OCI-LY7 (cell line): ENCODE measurements around the gene CEP63. TPM values are rescaled to one million over a fixed set of nuclear protein-coding genes. Genes with fewer than 3 reads are reported as not detected.

ENCODE experiments used
- BruUV-seq: library from RNA; stranded (reverse); fragments of 400-500 nt; replicated peaks from 2 replicates; lab custom pipeline; 2021; lab: Mats Ljungman, UMichigan
- CTCF ChIA-PET: fragments of 300-600 bp; sonication (Branson Sonifier 250); formaldehyde crosslinking; loops from one replicate; lab custom pipeline; 2022; ENCODE audit warnings: antibody characterized with exemption; ENCODE audit not compliant: unreplicated experiment; lab: Charles Lee
- POLR2A ChIA-PET: fragments of 300-600 bp; sonication (Branson Sonifier 250); formaldehyde crosslinking; loops from one replicate; lab custom pipeline; 2022; ENCODE audit warnings: antibody characterized with exemption; lab: Charles Lee
- DNase-seq: peaks from one replicate; pipeline ENCODE4 v3.0.0-alpha.2; 2015; ENCODE audit warnings: low spot score
- H2AFZ ChIP-seq: fragments of 200-600 bp; sonication (generic), shearing (Covaris generic); 2 replicates; pipeline ENCODE4 v1.6.1; 2014; ENCODE audit warnings: mild to moderate bottlenecking, antibody characterized with exemption, low read length, moderate library complexity
- H3K27ac ChIP-seq: fragments of 200-600 bp; sonication (generic); 2 replicates; pipeline ENCODE4 v1.5.1; 2014; ENCODE audit warnings: mixed run types, low read depth, mild to moderate bottlenecking, moderate library complexity, low read length, inconsistent platforms; ENCODE audit not compliant: poor library complexity, severe bottlenecking
- H3K36me3 ChIP-seq: fragments of 200-600 bp; sonication (generic); 2 replicates; pipeline ENCODE4 v1.6.1; 2014; ENCODE audit warnings: mild to moderate bottlenecking, antibody characterized with exemption, low read length, moderate library complexity, mixed read lengths; ENCODE audit not compliant: insufficient read depth
- H3K4me1 ChIP-seq: fragments of 200-600 bp; sonication (generic); 2 replicates; pipeline ENCODE4 v1.5.1; 2014; ENCODE audit warnings: mild to moderate bottlenecking, low read length; ENCODE audit not compliant: insufficient read depth, poor library complexity, severe bottlenecking
- H3K4me2 ChIP-seq: fragments of 200-600 bp; sonication (generic); 2 replicates; pipeline ENCODE4 v1.6.1; 2014; ENCODE audit warnings: mild to moderate bottlenecking, low read length
- H3K4me3 ChIP-seq: fragments of 200-600 bp; sonication (generic); 2 replicates; pipeline ENCODE4 v1.5.1; 2014; ENCODE audit warnings: mild to moderate bottlenecking, low read depth, low read length; ENCODE audit not compliant: poor library complexity, severe bottlenecking
- H3K79me2 ChIP-seq: fragments of 200-600 bp; sonication (generic); 2 replicates; pipeline ENCODE4 v1.6.1; 2016; ENCODE audit warnings: low read depth, mild to moderate bottlenecking, low read length, moderate library complexity, mixed read lengths; ENCODE audit not compliant: insufficient read depth
- H3K9me2 ChIP-seq: fragments of 200-600 bp; sonication (generic); 2 replicates; pipeline ENCODE4 v1.6.1; 2016; ENCODE audit warnings: mild to moderate bottlenecking, low read length, mixed read lengths; ENCODE audit not compliant: insufficient read depth
- H3K9me3 ChIP-seq: fragments of 200-600 bp; sonication (generic); 2 replicates; pipeline ENCODE4 v1.6.1; 2014; ENCODE audit warnings: mild to moderate bottlenecking, mixed run types, low read length, mixed read lengths
- H4K20me1 ChIP-seq: fragments of 200-600 bp; sonication (generic); 2 replicates; pipeline ENCODE4 v1.6.1; 2014; ENCODE audit warnings: mild to moderate bottlenecking, antibody characterized with exemption, low read length, moderate library complexity, mixed read lengths; ENCODE audit not compliant: insufficient read depth
- CTCF ChIP-seq: fragments of 200-600 bp; sonication (generic); conservative IDR thresholded peaks from 2 replicates; pipeline ENCODE4 v1.5.1; 2014; ENCODE audit warnings: mild to moderate bottlenecking, antibody characterized with exemption, low read length, moderate library complexity, mixed read lengths
- EZH2phosphoT487 ChIP-seq: fragments of 200-600 bp; sonication (generic); IDR thresholded peaks from 2 replicates; pipeline ENCODE4 v1.6.1; 2018; ENCODE audit warnings: low read depth, borderline replicate concordance, mild to moderate bottlenecking, mixed run types, antibody characterized with exemption, low read length, moderate library complexity, mixed read lengths
- intact Hi-C: fragments of 100-400 bp; cut with micrococcal nuclease; formaldehyde crosslinking; loops from one replicate; pipeline ENCODE4 v1.10.0; 2022; ENCODE audit not compliant: unreplicated experiment
- total RNA-seq, 2 experiments: library from RNA; depleted of rRNA in 1 of 2; stranded (reverse); fragments of >200 nt in 1 of 2; shearing (Covaris generic) in 1 of 2; gene quantifications; 2 replicates each; pipeline ENCODE4 v1.2.3, GENCODE V29; 2014 to 2022

Gene CEP63
- total RNA-seq, 2 experiments from 2014 or later, result 42.8 to 45.7 TPM

- intact Hi-C loops, result no loop called here
- H4K20me1 ChIP-seq, result no peaks in the 10 kb centered on the region
- peaks cover 21% of the 10 kb centered on the region; the same call in 1 of the 2 replicates for H3K9me3 ChIP-seq
- ChIA-PET CTCF (no interaction called here), POLR2A (interaction anchor here (1.7 kb wide), 1 partner anchor 16 kb away, joined by 5 read pairs; no protein-coding TSS in a partner anchor)
- BruUV-seq, result no TSS peak
- H3K27ac ChIP-seq, result no peak overlapping the region
- no peaks in the 10 kb centered on the region for H3K79me2 ChIP-seq
- H3K4me1 ChIP-seq, result peaks cover 8% of the 10 kb centered on the region
- H3K4me3 ChIP-seq, result no peak overlapping the region
- no peak overlapping the region; the same call in 1 of the 2 replicates for H2AFZ ChIP-seq
- H3K9me2 ChIP-seq, result no peaks in the 10 kb centered on the region
- H3K4me2 ChIP-seq, result no peak overlapping the region
- TF ChIP-seq CTCF (no peak), EZH2phosphoT487 (no peak)
- DNase-seq, result no peak
- no peaks in the 10 kb centered on the region; the same call in 1 of the 2 replicates for H3K36me3 ChIP-seq
Measured at GRCh38 chr3:134448664-134449063, 37.2 kb upstream of the CEP63 start.

GRCh38 chr3:134449277-134449676 is 36.6 kb upstream of the CEP63 start:
- CTCF ChIA-PET, result no interaction called here
- no peaks in the 10 kb centered on the region for H4K20me1 ChIP-seq

More at GRCh38 chr3:134449277-134449676, 36.6 kb upstream of the CEP63 start:
- POLR2A ChIA-PET, result interaction anchor here (1.7 kb wide), 1 partner anchor 16 kb away, joined by 5 read pairs; no protein-coding TSS in a partner anchor
- TF ChIP-seq CTCF, result peak; percentile 37
- no peak for TF ChIP-seq EZH2phosphoT487
- no peak overlapping the region for H2AFZ ChIP-seq
- H3K79me2 ChIP-seq, result no peaks in the 10 kb centered on the region
- H3K27ac ChIP-seq, result no peak overlapping the region
- no peak overlapping the region for H3K4me2 ChIP-seq
- no TSS peak for BruUV-seq
- H3K9me3 ChIP-seq, result peaks cover 21% of the 10 kb centered on the region; the same call in 1 of the 2 replicates
- intact Hi-C loops, result no loop called here
- H3K36me3 ChIP-seq, result no peaks in the 10 kb centered on the region; the same call in 1 of the 2 replicates
- peak; percentile 22 for DNase-seq
- peaks cover 8% of the 10 kb centered on the region for H3K4me1 ChIP-seq
- H3K4me3 ChIP-seq, result no peak overlapping the region
- H3K9me2 ChIP-seq, result no peaks in the 10 kb centered on the region
